SK-N-SH (cell line): ENCODE measurements around the gene STOML1.
"Not testable (repeated sequence)": the region's sequence is repeated elsewhere in the genome, so short reads cannot be mapped to it uniquely, and the experiment has no call there.

Source experiments
- CTCF ChIP-seq: fragments of 200-600 bp; sonication (generic); IDR thresholded peaks from 2 replicates; pipeline ENCODE4 v1.6.1; 2017; ENCODE audit warnings: antibody characterized with exemption, mild to moderate bottlenecking, moderate library complexity
- EP300 ChIP-seq, 2 experiments: IDR thresholded peaks; 2 replicates each; pipeline versions ENCODE4 v1.4.0 to v1.6.1; 2012; ENCODE audit warnings: borderline replicate concordance in 1 of 2, low read depth in 1 of 2, low read length in 1 of 2
- GABPA ChIP-seq: IDR thresholded peaks from 2 replicates; pipeline ENCODE4 v1.4.0; 2012; ENCODE audit warnings: low read depth, mild to moderate bottlenecking
- MXI1 ChIP-seq: IDR thresholded peaks from 2 replicates; pipeline ENCODE4 v1.6.1; 2012; ENCODE audit warnings: mild to moderate bottlenecking, low read depth, low read length, improper control_type of control experiment
- POLR2AphosphoS5 ChIP-seq: IDR thresholded peaks from 2 replicates; pipeline ENCODE4 v1.6.1; 2012; ENCODE audit warnings: low read depth, low read length
- RAD21 ChIP-seq: IDR thresholded peaks from 2 replicates; pipeline ENCODE4 v1.6.1; 2012; ENCODE audit warnings: mild to moderate bottlenecking, low read length
- RFX5 ChIP-seq: IDR thresholded peaks from 2 replicates; pipeline ENCODE4 v1.6.1; 2012; ENCODE audit warnings: mild to moderate bottlenecking, improper control_type of control experiment, low read length
- USF2 ChIP-seq: fragments of 150-350 bp; IDR thresholded peaks from 2 replicates; pipeline ENCODE4 v1.6.1; 2017; ENCODE audit warnings: antibody characterized with exemption, low read length, low read depth, borderline replicate concordance
- ZBTB33 ChIP-seq: IDR thresholded peaks from 2 replicates; pipeline ENCODE4 v1.4.0; 2012; ENCODE audit warnings: low read depth, borderline replicate concordance

GRCh38 chr15:73973683-73974200, 18.4 kb downstream of the STOML1 start:
- not testable (repeated sequence) for TF ChIP-seq GABPA; EP300 (IDR thresholded peaks at IDR 0.05; ENCODE audit: borderline replicate concordance in 1 of 2, low read depth in 1 of 2, low read length in 1 of 2); ZBTB33; CTCF; USF2; POLR2AphosphoS5; RFX5; MXI1; RAD21
